C4-2B (cell line): ENCODE data around the gene CLOCK.

Source experiments
- CTCF ChIP-seq: fragments of 450-650 bp; conservative IDR thresholded peaks from 2 replicates; pipeline ENCODE4 v1.5.1; 2017; ENCODE audit warnings: mild to moderate bottlenecking
- ZFX ChIP-seq: fragments of 450-650 bp; IDR thresholded peaks from 2 replicates; pipeline ENCODE4 v1.6.1; 2017

- no peak for TF ChIP-seq CTCF
- TF ChIP-seq ZFX = no peak
Measured at GRCh38 chr4:55540271-55540670, 6.4 kb downstream of the CLOCK start.
